HG03039 (cell line): ENCODE results near the gene DLX6.

Source experiments
- ATAC-seq: cut with Tn5 transposase; IDR thresholded peaks from one replicate; pipeline ENCODE4 v1.9.1; 2021; ENCODE audit warnings: mild to moderate bottlenecking, moderate library complexity; ENCODE audit not compliant: unreplicated experiment

The DLX6 gene

GRCh38 chr7:97005183-97006054 is at the start of gene DLX6:
TSS of gene DLX6 (plus strand) at chr7:97005553. CDS start at chr7:97005978, 425 bp downstream.
- no peak for ATAC-seq

- ATAC-seq, result no peak
Observed at GRCh38 chr7:96959135-96959534, 46.2 kb upstream of the DLX6 start.

- no peak for ATAC-seq
Observed at GRCh38 chr7:96962221-96962885, 43.0 kb upstream of the DLX6 start.

- ATAC-seq, result no peak
Observed at GRCh38 chr7:96968981-96969380, 36.4 kb upstream of the DLX6 start.

- ATAC-seq, result no peak
Observed at GRCh38 chr7:96970739-96971138, 34.6 kb upstream of the DLX6 start.

DNA sequence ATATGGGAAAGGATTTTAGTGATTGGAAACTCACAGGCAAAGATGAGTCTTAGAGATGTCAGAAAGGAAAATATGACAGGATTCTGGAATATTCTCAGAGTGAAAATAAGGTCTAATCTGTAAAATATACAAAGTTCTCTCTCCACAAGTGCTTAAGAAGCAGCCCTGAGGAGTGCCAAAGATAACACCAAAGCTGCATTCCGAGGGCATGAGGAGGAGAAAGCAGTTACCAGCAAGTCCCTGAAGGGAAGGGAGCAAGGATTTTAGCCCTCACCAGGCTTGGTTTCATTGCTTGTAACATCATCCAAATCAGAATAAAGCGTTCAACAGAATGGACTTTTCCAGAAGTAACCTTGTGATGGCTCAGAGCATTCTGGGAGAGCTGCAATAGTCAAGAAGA is 31.4 kb upstream of the DLX6 start:
- ATAC-seq, result no peak

- ATAC-seq, result no peak
Observed at GRCh38 chr7:96976106-96976505, 29.2 kb upstream of the DLX6 start.

- no peak for ATAC-seq
Observed at GRCh38 chr7:96977445-96977844, 27.9 kb upstream of the DLX6 start.

DNA sequence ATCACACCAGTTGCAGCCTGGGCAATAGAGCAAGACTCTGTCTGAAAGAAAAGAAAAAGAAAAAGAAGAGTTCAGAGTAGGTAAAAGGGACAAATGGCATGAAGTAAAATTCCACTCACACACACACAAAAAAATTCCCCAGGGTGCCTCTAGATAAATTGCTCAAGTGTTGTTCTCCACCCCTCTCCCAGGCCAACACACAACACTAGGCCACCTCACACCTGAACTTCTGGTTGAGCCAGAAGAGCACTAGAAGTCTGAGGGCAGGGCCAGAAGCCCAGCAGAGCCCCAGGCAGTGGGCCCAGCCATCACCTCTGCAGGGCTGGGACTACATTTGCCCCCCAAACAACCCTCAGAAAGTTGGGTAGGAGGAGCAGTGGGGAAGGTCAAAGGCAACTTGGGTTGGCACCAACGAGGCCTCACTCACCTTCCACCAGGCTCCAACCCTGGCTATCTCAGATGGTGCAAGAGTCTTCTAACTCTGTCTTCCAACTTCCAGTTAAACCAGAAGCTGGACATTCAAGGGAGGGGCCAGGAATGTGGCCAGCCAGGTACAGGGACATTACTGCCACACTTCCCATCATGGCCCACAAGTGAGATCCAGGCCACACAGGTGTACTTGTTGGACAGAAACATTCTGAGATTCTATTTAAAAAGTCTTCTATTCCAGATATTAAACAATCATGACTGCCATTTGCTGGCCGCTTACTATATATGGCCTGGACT is 25.6 kb upstream of the DLX6 start:
- ATAC-seq, result no peak

GRCh38 chr7:96982586-96982985 is 22.8 kb upstream of the DLX6 start:
- ATAC-seq, result no peak

DNA sequence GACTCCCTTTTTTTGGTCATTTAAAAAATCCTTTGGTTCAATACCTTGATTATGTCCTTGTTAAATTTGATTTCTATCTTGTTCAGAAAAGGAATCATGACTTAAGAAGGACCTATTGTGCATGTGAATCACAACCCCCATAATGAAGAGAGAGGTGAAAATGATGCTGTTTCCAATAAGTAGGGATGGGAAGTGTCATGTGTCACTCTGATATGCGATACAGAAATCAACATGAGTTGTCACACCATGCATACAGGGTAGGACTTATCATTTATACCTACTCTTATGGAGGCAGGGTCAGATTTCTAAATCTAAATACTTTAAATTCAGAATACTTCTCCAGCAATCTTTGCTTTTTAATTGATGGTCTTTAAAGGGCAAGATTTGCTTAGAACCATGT is 19.4 kb upstream of the DLX6 start:
- ATAC-seq, result no peak

DNA sequence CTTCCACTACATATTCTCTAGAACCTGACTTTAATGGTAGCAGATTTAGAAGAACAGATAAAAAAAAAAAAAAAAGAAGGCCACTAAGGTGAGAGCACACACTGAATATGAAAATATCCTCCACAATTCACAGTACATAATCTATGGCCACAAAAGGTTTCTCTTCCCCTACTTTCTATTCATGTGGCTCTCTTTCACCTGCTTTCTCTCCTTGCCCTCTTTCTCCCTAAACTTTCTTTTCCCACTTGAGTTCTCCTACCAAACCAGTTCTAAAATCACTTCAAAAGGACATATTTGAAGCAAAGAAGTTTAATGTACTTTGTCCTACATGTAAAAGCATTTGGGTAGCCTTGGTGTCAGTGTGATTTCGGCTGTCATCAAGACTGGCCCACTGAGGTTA is 18.5 kb upstream of the DLX6 start:
- no peak for ATAC-seq

DNA sequence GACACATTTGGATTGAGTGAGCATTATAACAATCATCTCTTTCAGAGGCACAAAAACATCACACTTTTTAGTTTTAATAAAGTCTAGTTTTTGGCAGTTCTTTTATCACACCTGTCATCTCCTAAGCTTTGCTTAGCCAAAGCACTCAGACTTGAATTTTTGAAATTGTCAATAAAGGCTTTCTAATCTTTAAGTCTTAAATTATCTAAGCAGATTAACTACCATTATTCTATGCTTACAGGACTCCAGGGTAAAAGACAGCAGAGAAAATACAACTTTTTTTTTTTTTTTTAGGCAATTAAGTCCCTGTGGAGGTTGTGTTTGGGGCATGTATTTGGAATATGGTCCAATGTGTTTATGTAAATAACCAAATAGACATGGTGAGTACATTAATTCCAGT is 17.6 kb upstream of the DLX6 start:
- no peak for ATAC-seq

DNA sequence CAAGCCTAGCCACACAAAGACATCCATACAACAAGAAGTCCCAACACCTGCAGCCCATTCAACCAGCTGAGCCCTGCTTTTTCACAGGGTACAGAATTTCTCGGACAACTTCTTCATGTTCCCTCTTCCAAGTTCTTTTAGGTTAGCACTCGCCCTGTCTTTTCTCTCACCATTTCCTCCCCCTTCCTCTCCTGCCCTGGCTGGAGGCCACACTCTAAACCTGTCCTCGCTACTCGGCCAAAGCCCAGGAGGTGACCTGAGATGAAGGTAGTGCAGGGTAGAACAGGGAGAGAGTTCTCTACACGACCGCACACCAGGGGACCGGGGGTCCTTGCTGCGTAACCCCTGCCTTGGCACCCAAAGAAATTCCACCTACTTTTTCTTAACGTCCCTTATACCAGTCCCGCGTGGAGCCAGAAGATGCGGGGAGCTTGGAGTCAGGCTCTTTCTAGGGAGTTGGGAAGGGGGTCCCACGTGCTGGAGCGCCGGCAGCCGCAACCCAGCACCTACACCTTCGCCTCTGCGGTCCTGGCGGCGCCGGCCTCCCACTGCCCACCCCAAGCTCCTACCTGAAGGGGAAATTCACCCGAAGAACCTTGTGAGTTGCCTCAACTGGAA is 16.0 kb upstream of the DLX6 start:
- ATAC-seq, result no peak

DNA sequence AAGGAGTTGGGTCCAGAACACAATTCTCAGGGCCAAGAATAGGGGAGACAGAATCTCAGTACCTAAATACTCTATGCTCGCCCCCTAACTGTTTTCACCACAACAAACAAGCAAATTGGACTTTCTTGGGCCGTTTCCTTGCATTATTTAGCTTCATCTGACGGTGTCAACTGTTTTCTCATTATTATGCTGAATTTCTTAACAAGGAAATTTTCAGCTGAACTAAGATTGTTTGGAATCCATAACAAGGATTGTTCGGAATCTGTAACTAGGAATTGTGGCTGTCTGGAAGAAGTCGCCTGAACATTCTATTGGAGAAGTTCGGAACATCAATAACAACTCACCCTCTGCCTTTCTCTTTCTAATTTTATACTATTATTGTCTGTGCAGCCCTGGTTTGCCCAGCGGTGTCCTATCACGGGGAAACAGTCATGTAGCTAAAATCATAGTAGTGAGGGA is 15.5 kb upstream of the DLX6 start:
- no peak for ATAC-seq

- ATAC-seq, result no peak
Observed at GRCh38 chr7:96991546-96992191, 13.7 kb upstream of the DLX6 start.

DNA sequence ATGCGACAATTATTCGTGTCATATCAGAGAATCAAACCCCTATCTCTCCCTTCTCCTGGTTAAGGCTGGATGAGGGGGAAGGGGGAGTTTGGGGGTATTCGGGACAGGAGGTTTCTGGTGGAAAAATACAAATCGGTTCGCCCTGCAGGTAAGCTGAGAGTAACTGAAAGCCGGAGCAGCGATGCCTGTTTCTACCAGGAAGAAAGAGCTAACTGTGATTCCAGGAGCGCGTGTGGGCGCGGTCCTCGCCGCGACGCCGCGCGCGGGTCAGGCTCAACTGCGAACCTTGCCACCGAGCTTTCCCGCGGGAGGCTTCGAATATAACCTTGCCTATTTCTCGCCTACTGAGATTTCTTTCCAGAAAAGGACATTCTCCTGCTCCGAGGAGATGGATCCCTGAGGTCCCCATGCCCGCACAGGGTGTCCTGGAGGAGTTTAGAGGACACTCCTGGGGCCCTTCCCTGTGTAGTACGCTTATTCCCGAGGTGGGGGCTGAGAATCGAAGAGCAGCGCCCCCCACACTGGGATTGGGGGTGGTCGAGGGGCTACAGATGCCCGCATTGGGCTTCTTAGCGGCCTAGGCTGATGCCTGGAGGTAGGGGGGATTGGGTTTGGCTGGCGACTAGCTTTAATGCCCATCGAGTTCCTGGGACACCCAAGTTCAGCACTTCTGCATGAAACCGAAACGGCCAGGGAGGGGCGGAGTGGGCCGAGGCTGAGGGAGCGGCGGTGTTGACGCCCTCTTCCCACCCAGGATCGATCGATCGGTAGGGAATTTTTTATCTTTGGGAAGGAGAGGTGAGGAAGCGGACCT is 13.0 kb upstream of the DLX6 start:
- no peak for ATAC-seq

GRCh38 chr7:96993094-96993865 is 12.1 kb upstream of the DLX6 start:
- ATAC-seq, result no peak

DNA sequence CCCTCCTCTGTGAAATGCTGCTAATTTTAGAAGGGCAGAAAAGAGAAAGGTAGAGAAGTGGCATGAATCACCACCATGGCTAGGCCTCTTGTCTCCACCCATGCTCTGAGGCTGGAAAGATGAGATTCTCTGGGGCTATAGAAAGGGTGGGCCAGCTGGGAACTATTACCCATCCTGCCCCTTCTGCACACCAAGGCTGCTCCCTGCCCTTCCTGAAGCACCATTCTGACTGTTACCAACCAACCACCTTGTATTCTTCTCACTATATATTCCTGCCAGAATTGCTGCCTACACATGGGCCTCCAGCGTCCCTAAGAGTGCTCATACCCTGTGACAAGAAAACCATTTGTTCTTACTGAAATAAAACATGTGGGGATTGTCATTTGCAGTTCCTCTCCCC is 11.4 kb upstream of the DLX6 start:
- ATAC-seq, result no peak
